ENCODE measurements around the gene MAOA. TPM values are rescaled to one million over a fixed set of nuclear protein-coding genes. Genes with fewer than 3 reads are reported as not detected.

Gene MAOA
- total and polyA plus RNA-seq, 9 of the 15 experiments (the other 6 are each of a cell fraction or from before 2014, with no cell fraction given) = 0.68 to 2.7 (median 1.9) TPM

- TF ChIP-seq CREB5 (CRISPR knock-in tag; IDR thresholded peaks at IDR 0.05) (no peak), ZNF518B (CRISPR knock-in tag; IDR thresholded peaks at IDR 0.05) (no peak), PHB (CRISPR knock-in tag; IDR thresholded peaks at IDR 0.05) (no peak), CAMTA2 (CRISPR knock-in tag; conservative IDR thresholded peaks at IDR 0.05) (no peak), ZKSCAN3 (CRISPR knock-in tag; IDR thresholded peaks at IDR 0.05) (no peak), COPS2 (conservative IDR thresholded peaks at IDR 0.05) (no peak), CCNT2 (IDR thresholded peaks at IDR 0.05; ENCODE audit: borderline replicate concordance, extremely low read depth, insufficient read length, low read depth, low read length) (no peak), NR1H2 (CRISPR knock-in tag; IDR thresholded peaks at IDR 0.05) (no peak)
- TF ChIP-seq, protein P1, sequence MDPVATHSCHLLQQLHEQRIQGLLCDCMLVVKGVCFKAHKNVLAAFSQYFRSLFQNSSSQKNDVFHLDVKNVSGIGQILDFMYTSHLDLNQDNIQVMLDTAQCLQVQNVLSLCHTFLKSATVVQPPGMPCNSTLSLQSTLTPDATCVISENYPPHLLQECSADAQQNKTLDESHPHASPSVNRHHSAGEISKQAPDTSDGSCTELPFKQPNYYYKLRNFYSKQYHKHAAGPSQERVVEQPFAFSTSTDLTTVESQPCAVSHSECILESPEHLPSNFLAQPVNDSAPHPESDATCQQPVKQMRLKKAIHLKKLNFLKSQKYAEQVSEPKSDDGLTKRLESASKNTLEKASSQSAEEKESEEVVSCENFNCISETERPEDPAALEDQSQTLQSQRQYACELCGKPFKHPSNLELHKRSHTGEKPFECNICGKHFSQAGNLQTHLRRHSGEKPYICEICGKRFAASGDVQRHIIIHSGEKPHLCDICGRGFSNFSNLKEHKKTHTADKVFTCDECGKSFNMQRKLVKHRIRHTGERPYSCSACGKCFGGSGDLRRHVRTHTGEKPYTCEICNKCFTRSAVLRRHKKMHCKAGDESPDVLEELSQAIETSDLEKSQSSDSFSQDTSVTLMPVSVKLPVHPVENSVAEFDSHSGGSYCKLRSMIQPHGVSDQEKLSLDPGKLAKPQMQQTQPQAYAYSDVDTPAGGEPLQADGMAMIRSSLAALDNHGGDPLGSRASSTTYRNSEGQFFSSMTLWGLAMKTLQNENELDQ (CRISPR knock-in tag; IDR thresholded peaks at IDR 0.05; ENCODE audit: borderline replicate concordance) = no peak
- TF ChIP-seq, protein P2, sequence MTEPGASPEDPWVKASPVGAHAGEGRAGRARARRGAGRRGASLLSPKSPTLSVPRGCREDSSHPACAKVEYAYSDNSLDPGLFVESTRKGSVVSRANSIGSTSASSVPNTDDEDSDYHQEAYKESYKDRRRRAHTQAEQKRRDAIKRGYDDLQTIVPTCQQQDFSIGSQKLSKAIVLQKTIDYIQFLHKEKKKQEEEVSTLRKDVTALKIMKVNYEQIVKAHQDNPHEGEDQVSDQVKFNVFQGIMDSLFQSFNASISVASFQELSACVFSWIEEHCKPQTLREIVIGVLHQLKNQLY (CRISPR knock-in tag; conservative IDR thresholded peaks at IDR 0.05) = no peak
These were observed 77.6 kb downstream of the MAOA start (continued) for GRCh38 chrX:43733699-43734098.
